Loucy (cell line): ENCODE data around the gene WDR37.

Source experiments
- H2AFZ ChIP-seq: fragments of 200-600 bp; sonication (generic); 2 replicates; pipeline ENCODE4 v1.6.0; 2016; ENCODE audit warnings: antibody characterized with exemption, mild to moderate bottlenecking, low read length, moderate library complexity
- H3F3A ChIP-seq: fragments of 200-600 bp; 2 replicates; pipeline ENCODE4 v1.6.0; 2016; ENCODE audit warnings: antibody characterized with exemption, low read depth, mild to moderate bottlenecking
- H3K27me3 ChIP-seq: fragments of 200-600 bp; sonication (generic); 2 replicates; pipeline ENCODE4 v1.6.1; 2014; ENCODE audit warnings: low read length, mild to moderate bottlenecking; ENCODE audit not compliant: insufficient read depth, poor library complexity, severe bottlenecking
- H3K36me3 ChIP-seq: fragments of 200-600 bp; sonication (generic); 2 replicates; pipeline ENCODE4 v1.6.1; 2016; ENCODE audit warnings: low read length; ENCODE audit not compliant: insufficient read depth
- H3K4me1 ChIP-seq: fragments of 200-600 bp; sonication (generic); 2 replicates; pipeline ENCODE4 v1.5.1; 2014; ENCODE audit warnings: low read length, mild to moderate bottlenecking; ENCODE audit not compliant: insufficient read depth, poor library complexity, severe bottlenecking
- H3K4me2 ChIP-seq: fragments of 200-600 bp; sonication (generic); 2 replicates; pipeline ENCODE4 v1.6.0; 2014; ENCODE audit warnings: antibody characterized with exemption, low read length, low read depth, mild to moderate bottlenecking; ENCODE audit not compliant: poor library complexity, severe bottlenecking
- H3K4me3 ChIP-seq: fragments of 200-600 bp; sonication (generic); 2 replicates; pipeline ENCODE4 v1.5.1; 2014; ENCODE audit warnings: low read length, mild to moderate bottlenecking, mixed read lengths; ENCODE audit not compliant: poor library complexity, severe bottlenecking
- H3K79me2 ChIP-seq: fragments of 200-600 bp; sonication (generic); 2 replicates; pipeline ENCODE4 v1.6.1; 2014; ENCODE audit warnings: low read length; ENCODE audit not compliant: insufficient read depth
- H3K9ac ChIP-seq: fragments of 200-600 bp; sonication (generic); 2 replicates; pipeline ENCODE4 v1.6.0; 2014; ENCODE audit warnings: mild to moderate bottlenecking, low read depth, low read length, moderate library complexity; ENCODE audit not compliant: poor library complexity, severe bottlenecking
- H3K9me2 ChIP-seq: fragments of 200-600 bp; sonication (generic); replicated peaks from 2 replicates; pipeline ENCODE4 v1.6.1; 2016; ENCODE audit warnings: low read depth, low read length, mixed read lengths
- H3K9me3 ChIP-seq: fragments of 200-600 bp; sonication (generic); 2 replicates; pipeline ENCODE4 v1.6.1; 2014; ENCODE audit warnings: mild to moderate bottlenecking, antibody characterized with exemption, low read length, low read depth; ENCODE audit not compliant: insufficient read depth
- H4K20me1 ChIP-seq: fragments of 200-600 bp; sonication (generic); 2 replicates; pipeline ENCODE4 v1.6.0; 2014; ENCODE audit warnings: antibody characterized with exemption, low read length, mild to moderate bottlenecking; ENCODE audit not compliant: insufficient read depth, poor library complexity, severe bottlenecking
- EZH2phosphoT487 ChIP-seq: fragments of 200-600 bp; IDR thresholded peaks from 2 replicates; pipeline ENCODE4 v1.6.1; 2018; ENCODE audit warnings: antibody characterized with exemption, mild to moderate bottlenecking, moderate library complexity, borderline replicate concordance
- TF ChIP-seq, protein P1 (sequence below): fragments of 200-600 bp; sonication (generic); conservative IDR thresholded peaks from 2 replicates; pipeline ENCODE4 v1.5.1; 2014; ENCODE audit warnings: mild to moderate bottlenecking, antibody characterized with exemption, low read length

Gene WDR37, protein sequence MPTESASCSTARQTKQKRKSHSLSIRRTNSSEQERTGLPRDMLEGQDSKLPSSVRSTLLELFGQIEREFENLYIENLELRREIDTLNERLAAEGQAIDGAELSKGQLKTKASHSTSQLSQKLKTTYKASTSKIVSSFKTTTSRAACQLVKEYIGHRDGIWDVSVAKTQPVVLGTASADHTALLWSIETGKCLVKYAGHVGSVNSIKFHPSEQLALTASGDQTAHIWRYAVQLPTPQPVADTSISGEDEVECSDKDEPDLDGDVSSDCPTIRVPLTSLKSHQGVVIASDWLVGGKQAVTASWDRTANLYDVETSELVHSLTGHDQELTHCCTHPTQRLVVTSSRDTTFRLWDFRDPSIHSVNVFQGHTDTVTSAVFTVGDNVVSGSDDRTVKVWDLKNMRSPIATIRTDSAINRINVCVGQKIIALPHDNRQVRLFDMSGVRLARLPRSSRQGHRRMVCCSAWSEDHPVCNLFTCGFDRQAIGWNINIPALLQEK

DNA sequence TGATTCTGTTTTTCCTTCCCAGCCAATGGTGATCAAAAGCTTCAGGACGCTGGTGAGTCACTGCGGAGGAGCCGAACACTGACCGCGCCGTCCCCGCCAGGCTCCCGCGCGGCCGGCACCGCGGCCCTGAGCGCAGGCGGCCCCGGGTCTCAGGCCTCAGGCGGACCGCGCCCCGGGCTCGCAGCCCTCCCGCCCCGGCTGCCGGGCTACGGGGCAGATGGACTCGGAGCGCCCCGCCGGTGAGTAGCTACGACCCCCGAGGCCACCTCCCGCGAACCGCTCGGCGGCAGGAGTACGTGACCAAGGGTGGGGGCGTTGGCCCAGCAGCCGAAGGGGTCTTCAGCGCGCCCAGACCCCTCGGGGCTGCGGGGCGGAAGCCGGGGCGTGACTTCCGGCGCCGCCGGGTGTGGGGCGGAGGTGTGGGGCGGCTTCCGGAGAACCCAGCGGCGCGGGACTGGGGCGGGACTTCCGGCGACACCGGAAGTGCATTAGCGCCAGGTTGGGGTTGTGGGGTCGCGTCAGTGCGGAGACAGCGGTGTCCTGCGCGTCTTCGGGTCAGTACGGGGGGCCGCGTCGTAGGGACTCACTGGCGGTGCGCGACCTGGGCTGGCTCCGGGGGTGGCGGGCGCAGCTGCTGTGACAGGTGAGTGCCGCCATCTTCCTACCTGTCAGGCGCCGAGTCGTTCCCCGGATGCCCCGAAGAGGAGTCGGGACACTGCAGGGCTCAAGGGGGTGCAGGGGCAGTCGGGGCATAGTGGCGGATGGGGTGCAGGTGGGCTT, at the start of gene WDR37:
Gene WDR37, plus strand, starts transcription at position 60 of the 780 bp plus-strand sequence. CDS start 15,771 bp downstream, outside the sequence.
- Histone ChIP-seq H3K27me3 (no peaks in the 10 kb centered on the region), H3K4me2 (peak within 1 kb of the TSS; percentile 98), H3F3A (no peaks in the 10 kb centered on the region; the same call in 1 of the 2 replicates), H2AFZ (peak within 1 kb of the TSS; percentile 85), H3K79me2 (peaks cover 100% of the 10 kb centered on the region), H3K9me2 (no peaks in the 10 kb centered on the region), H3K9me3 (no peaks in the 10 kb centered on the region), H4K20me1 (peaks cover 52% of the 10 kb centered on the region), H3K36me3 (no peaks in the 10 kb centered on the region), H3K4me1 (peaks cover 68% of the 10 kb centered on the region), H3K9ac (peak within 1 kb of the TSS; percentile 83), H3K4me3 (peak within 1 kb of the TSS; percentile 98)
- no peak for TF ChIP-seq EZH2phosphoT487
- TF ChIP-seq, protein P1, sequence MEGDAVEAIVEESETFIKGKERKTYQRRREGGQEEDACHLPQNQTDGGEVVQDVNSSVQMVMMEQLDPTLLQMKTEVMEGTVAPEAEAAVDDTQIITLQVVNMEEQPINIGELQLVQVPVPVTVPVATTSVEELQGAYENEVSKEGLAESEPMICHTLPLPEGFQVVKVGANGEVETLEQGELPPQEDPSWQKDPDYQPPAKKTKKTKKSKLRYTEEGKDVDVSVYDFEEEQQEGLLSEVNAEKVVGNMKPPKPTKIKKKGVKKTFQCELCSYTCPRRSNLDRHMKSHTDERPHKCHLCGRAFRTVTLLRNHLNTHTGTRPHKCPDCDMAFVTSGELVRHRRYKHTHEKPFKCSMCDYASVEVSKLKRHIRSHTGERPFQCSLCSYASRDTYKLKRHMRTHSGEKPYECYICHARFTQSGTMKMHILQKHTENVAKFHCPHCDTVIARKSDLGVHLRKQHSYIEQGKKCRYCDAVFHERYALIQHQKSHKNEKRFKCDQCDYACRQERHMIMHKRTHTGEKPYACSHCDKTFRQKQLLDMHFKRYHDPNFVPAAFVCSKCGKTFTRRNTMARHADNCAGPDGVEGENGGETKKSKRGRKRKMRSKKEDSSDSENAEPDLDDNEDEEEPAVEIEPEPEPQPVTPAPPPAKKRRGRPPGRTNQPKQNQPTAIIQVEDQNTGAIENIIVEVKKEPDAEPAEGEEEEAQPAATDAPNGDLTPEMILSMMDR = no peak

DNA sequence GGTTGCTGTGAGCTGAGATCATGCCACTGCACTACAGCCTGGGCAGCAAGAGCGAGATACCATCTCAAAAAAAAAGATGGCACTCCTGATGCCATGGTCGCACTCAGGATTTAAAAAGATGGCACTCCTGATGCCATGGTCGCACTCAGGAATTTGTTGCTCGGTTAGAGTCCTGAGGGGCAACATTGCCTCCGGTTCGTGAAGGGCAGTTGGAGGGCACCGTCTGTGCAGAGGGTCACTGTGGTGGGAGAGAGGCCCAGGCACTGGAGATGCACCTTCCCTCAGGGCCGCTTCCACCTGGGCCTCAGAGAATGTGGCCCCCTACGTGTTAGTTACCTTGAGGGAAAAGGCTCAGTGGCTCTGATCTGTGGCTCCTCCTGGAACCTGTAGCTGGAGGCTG, 49.6 kb upstream of the WDR37 start:
- TF ChIP-seq EZH2phosphoT487 = no peak
- TF ChIP-seq, protein P1 = no peak
- H3K4me2 ChIP-seq = no peak overlapping the region
- H3K27me3 ChIP-seq = no peaks in the 10 kb centered on the region
- H3F3A ChIP-seq = no peaks in the 10 kb centered on the region
- no peaks in the 10 kb centered on the region for H4K20me1 ChIP-seq
- H3K9me2 ChIP-seq = no peaks in the 10 kb centered on the region
- H3K36me3 ChIP-seq = peaks cover 96% of the 10 kb centered on the region
- no peak overlapping the region for H3K4me3 ChIP-seq
- H3K79me2 ChIP-seq = peaks cover 18% of the 10 kb centered on the region
- H3K9me3 ChIP-seq = peaks cover 10% of the 10 kb centered on the region; the same call in 1 of the 2 replicates
- no peaks in the 10 kb centered on the region for H3K4me1 ChIP-seq
- no peak overlapping the region for H2AFZ ChIP-seq
- H3K9ac ChIP-seq = no peak overlapping the region

DNA sequence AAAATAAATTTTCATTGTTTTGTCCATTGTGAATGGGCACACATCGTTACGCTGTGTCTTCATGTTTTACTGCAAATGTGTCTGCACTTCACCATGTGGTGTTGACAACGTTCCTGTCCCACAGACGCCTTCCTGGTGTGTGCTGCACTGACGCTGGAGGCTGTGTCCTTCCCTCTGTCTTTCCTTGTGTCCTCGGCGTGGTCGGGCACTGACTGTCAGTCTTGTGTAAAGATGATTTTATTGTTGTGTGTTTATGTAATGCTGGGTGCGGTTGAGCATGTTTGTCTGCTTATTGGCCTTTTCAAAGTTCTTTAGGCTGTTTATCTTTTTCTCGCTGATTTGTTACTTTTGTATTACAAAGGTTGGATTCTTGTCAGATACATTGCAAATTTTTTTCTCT, 48.6 kb upstream of the WDR37 start:
- Histone ChIP-seq H3K79me2 (peaks cover 12% of the 10 kb centered on the region), H3F3A (no peaks in the 10 kb centered on the region), H2AFZ (no peak overlapping the region), H4K20me1 (no peaks in the 10 kb centered on the region), H3K9ac (no peak overlapping the region), H3K36me3 (peaks cover 97% of the 10 kb centered on the region), H3K9me3 (peaks cover 4% of the 10 kb centered on the region; the same call in 1 of the 2 replicates), H3K4me2 (no peak overlapping the region), H3K27me3 (no peaks in the 10 kb centered on the region), H3K4me1 (no peaks in the 10 kb centered on the region), H3K4me3 (no peak overlapping the region), H3K9me2 (no peaks in the 10 kb centered on the region)
- TF ChIP-seq, protein P1 = no peak
- TF ChIP-seq EZH2phosphoT487 = no peak
